GM18873 (cell line): ENCODE results near the gene RPP40.
A peak's percentile ranks its signal among the peaks of the same experiment; 100 is the strongest.
"Not testable (repeated sequence)": the region's sequence is repeated elsewhere in the genome, so short reads cannot be mapped to it uniquely, and the experiment has no call there.

Experiments
- ATAC-seq: cut with Tn5 transposase; IDR thresholded peaks from one replicate; pipeline ENCODE4 v1.9.1; 2021; ENCODE audit warnings: mild to moderate bottlenecking, moderate library complexity, moderate number of reproducible peaks; ENCODE audit not compliant: unreplicated experiment, low FRiP score

The RPP40 gene, protein sequence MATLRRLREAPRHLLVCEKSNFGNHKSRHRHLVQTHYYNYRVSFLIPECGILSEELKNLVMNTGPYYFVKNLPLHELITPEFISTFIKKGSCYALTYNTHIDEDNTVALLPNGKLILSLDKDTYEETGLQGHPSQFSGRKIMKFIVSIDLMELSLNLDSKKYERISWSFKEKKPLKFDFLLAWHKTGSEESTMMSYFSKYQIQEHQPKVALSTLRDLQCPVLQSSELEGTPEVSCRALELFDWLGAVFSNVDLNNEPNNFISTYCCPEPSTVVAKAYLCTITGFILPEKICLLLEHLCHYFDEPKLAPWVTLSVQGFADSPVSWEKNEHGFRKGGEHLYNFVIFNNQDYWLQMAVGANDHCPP

GRCh38 chr6:5003604-5004372 lies at the start of gene RPP40:
Gene RPP40, minus strand, starts transcription at chr6:5004037. Its CDS starts 35 bp downstream, at chr6:5004002.
- ATAC-seq: peak; percentile 93

DNA sequence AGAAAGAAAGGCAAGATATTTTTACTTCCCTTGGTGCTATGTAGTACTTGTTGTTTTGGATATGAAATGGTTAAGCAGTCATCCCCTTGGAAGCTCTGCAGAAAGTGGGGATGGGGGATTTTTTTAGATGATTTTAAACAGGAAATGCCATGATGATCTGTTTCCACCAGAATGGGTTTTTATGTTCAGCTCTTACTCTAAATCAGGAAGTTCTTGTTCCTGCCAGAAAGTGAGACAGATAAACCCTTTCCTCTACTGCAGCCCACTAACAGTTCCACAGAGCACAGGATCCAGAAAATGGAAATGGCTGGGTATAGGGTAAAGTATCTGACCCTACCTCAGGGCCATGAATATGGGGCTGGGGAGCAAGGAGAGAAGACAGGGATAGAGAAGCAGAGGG lies 49.2 kb upstream of the RPP40 start:
- ATAC-seq: no peak

- no peak for ATAC-seq
Observed at GRCh38 chr6:5051394-5051793, 47.6 kb upstream of the RPP40 start.

- no peak for ATAC-seq
Observed at GRCh38 chr6:5050009-5050408, 46.2 kb upstream of the RPP40 start.

DNA sequence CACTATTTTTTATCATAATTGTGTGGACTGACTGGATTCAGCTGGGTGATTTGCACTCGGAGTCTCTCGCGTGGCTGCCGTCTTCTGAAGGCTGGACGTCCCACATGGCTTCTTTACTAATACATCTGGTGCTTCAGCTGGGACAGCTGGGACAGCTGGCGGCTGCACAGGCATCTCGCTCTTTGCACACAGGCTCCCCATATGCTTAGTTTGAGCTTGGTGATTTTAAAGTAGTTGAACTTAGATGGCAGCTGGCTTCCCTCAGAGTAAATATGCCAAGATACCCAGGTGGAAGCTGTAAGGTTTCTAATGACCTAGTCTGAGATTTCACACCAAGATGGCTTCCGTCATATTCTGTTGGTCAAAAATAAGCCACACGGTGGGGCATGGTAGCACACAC lies 42.6 kb upstream of the RPP40 start:
- no peak for ATAC-seq

- no peak for ATAC-seq
Observed at GRCh38 chr6:5045416-5045815, 41.6 kb upstream of the RPP40 start.

- ATAC-seq: no peak
Observed at GRCh38 chr6:5044866-5045265, 41.0 kb upstream of the RPP40 start.

DNA sequence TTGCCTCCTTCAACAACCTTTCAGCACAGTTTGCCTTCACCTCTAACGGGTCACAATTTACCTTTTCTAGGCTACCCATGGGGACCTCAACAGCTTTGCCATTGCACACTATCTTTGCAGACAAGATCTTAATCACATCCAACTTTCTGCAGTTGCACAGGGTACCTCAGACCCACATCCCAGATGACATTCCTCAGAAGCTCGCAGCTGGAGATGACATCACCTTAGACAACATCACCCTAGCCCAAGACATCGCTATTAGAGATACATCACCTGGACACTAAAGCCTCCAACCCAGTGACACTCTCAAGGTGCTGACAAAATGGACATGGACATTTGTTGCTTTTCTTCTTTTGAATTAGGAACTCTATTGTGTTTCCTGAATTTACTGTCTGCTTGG lies 38.6 kb upstream of the RPP40 start:
- ATAC-seq: no peak

DNA sequence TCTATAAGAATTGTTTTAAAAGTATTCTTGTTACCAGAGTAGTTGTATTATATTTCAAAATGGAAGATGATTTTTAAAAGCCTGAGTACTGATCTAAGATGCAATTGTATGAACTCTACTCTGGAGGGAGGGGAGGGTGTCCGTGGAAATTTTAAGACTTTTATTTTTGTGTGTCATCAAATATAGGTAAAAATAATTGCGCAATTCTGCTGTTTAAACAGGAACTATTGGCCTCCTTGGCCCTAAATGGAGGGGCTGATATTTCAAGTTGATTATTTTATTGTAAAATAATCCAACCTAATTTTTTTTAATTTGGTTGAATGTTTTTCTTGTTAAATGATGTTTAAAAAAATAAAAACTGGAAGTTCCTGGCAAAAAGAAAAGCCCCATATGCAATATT lies 38.1 kb upstream of the RPP40 start:
- ATAC-seq: no peak

DNA sequence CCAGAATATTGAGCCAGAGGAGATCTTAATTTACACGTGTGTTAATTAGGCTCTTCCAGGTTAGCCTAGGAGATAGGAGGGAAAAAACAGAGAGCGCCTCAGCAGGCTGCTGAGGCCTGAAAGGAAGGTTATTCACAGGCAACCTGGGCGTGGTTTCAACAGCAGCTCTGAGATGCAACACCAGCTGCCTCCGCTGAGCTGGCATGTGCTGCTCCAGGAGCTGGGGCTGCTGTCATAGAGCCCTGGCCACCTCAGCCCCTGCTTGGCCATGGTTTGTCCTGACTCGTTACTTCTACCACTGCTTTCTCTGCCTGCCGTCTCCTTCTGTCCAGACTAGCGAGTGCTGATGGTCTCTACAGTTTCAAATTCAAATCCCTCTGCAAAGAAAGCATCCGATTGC lies 32.4 kb upstream of the RPP40 start:
- no peak for ATAC-seq

DNA sequence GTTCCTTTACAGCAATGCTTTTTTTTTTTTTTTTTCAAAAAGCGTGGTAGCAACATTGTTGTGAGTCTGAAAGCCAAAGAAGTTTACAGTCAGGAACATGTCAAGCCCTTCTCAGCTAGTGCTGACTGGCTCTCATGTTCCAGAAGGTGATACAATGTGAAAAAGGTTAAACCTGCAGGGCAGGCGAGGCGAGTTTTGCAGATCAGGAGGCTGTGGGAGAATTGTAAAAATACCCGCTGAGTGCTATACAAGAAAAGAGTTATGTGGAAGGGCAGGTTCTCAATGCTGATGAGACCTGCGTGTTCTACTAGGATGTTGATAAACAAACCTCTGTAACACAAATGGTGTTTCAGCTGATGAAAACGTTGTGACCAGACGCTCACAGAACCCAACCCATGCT lies 30.9 kb upstream of the RPP40 start:
- no peak for ATAC-seq

DNA sequence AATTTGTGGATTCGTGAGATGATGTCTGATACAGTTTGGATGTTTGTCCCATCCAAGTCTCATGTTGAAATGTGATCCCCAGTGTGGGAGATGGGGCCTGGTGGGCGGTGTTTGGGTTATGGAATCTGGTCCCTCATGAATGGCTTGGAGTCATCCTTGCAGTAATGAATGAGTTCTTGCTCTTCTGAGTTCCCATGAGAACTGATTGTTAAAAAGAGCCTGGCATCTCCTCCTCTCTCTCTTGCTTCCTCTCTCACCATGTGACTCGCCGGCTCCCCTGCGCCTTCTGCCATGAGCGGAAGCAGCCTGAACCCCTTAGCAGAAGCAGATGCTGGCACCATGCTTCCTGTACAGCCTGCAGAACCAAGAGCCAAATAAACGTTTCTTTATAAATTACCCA lies 30.5 kb upstream of the RPP40 start:
- no peak for ATAC-seq

DNA sequence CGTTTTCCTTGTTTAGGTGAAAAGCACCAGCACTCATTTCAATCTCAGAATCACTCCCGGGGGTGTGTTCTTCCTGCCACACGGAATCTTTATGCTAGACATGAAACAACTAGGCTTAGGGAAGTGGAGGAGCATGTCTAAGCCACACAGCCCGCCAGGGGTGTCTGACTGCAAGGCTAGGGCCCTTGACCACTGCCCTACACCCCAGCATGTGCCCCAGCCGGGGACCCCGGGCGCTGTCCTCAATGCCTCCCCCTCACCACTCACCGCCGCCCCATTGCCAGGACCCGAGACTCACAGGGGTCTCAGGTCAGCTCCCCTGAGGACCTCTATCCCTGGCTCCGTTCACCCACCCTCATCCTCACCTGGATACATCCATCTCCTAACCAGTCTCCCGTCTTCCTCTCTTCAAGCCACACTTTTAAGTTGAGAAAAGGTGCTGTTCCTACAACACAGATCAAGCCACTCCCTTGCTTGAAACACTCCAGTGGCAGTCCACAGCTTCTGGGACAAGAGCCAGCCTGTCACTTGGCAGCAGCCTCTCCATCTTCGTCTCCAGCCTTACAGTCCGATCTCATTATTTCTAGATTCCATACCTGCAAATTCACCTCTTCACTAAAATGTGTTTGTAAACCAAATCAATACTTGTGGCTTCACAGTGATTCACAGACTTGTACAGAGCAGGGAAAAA lies 29.5 kb upstream of the RPP40 start:
- not testable (repeated sequence) for ATAC-seq

DNA sequence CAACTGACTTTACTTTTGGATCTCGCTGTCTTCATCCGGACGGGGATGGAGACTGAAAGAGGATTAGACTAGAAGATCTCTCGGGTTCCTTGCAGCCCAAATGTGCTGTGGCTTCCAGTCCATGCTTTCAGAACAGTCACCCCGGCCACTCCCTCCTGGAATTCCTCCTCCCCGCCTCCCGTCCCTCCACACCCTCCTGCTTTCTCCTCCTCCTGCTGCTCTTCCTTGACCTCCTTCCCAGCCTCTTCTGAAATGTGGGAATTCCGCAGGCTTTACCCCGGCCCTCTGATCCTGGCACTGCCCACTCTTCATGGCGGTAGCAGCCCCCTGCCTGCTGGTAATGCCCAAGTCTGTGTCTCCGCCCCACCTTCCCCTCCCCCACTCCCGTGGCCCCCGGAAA lies 28.9 kb upstream of the RPP40 start:
- ATAC-seq: not testable (repeated sequence)

GRCh38 chr6:5031150-5031549 lies 27.3 kb upstream of the RPP40 start:
- ATAC-seq: no peak

DNA sequence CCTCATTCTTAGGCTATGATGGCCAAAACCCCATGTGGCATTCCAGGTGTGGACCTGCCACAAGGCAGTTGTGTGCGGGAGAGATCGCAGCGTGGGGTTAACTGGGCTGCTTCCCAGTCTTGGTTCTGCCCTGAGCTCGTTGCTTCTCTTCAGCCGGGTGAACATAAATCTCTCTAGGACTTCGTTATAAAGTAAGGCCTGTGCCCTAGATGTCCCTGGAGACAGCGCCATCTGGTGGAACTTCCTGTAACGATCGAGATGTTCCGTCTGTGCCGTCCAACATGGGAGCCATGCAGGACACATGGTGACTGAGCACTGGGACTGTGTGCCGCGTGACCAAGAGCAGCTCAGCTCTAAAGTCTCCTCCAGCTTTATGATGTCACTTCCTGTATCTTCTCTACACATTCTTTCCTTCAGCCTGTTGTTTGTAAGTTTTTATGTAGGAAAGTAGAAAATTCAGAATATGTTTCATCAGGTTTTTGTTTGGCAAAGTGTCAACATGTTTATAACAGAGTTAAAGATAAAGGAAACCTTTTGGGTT lies 26.8 kb upstream of the RPP40 start:
- ATAC-seq: peak; percentile 73

DNA sequence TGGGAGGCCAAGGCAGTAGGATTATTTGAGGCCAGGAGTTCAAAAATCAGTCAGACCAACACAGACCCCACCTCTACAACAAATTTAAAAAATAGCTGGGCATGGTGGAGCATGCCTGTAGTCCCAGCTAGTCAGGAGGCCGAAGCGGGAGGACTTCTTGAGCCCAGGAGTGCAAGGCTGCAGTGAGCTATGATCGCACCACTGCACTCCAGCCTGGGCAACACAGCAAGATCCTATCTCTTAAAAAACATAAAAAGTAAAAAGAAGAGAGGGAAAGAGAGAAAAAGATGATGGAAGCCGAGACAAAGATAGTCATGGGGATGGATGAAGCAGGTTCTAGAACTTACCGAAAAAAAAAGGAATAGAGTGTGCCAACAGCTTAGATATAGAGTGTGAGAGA lies 25.8 kb upstream of the RPP40 start:
- ATAC-seq: no peak

DNA sequence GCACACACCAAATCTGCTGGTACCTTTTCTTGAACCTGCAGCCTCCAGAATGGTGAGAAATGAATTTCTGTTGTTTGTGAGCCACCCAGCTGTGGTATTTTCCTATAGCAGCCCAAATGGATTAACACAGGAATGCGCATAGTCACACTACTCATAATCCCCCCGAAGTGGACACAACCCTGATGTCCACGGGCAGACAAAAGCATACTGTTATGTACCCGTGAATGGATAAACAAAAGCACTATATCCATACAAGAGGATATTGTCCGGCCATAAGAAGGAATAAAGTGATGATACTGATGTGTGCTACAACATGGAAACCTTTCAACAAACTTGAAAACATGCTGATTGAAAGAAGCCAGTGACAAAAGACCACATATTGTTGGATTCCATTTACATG lies 25.1 kb upstream of the RPP40 start:
- no peak for ATAC-seq

- ATAC-seq: no peak
Observed at GRCh38 chr6:5028301-5028700, 24.5 kb upstream of the RPP40 start.

DNA sequence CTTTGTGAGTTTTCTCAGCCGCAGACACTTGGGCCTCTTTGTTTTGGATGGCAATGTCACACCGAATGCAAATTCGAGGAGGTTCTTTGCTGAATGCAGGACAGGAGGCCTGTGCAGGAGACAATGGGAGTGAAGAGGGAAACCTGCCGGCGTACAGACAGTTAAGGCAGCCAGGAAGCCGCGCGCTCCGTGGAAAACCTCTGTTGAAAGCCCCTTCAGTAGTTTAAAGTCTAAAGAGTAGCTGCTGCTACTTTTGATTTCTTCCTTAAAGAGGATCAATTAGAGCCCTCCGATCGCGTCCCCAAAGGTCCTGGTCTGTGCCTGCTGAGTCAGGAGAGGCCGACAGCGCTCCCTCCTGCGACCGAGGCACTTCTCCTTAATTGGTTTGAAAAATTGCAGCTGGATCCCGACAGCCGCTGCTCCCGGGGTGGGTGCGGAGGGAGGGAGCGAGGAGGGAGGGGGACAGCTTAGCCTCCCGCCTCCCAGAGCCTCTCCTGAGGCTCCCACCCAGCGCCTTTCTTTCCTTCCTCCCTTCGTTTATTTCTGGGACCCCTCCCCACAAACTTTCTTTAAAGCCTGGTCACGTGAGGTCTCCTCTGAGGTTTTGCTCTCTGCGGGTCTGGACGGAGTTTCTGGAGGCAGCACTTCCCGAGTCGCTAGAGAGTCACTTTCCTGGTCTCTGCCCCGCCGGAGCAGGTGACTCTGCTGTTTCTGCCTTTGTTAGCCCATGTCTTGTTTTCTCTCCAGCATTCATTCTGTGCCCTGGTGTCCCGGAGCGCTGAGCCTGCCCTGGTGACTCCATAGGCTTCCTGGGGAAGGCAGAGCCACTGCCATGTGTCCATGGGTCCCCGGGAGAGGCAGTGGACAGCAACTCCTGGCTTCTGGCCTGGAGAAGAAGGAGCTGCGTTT lies 22.3 kb upstream of the RPP40 start:
- ATAC-seq: no peak
